GM12878 (cell line): ENCODE results near the gene EXPH5. TPM values are rescaled to one million over a fixed set of nuclear protein-coding genes. Genes with fewer than 3 reads are reported as not detected.
A peak's percentile ranks its signal among the peaks of the same experiment; 100 is the strongest.
"Not testable (repeated sequence)": the region's sequence is repeated elsewhere in the genome, so short reads cannot be mapped to it uniquely, and the experiment has no call there.

Experiments
- ATAC-seq: fragments of 200-7000 bp; cut with Tn5 transposase; 3 replicates; pipeline ENCODE4 v1.9.1; 2020; ENCODE audit warnings: mild to moderate bottlenecking, moderate library complexity
- BruUV-seq: library from RNA; stranded (reverse); fragments of 400-500 nt; replicated peaks from 2 replicates; lab custom pipeline; 2021; lab: Mats Ljungman, UMichigan
- CTCF ChIA-PET: fragments of 300-600 bp; sonication (Branson Sonifier 250); formaldehyde crosslinking; extraction: SDS; loops from one replicate; lab custom pipeline; 2021; ENCODE audit warnings: inconsistent platforms; lab: Yijun Ruan, JAX
- POLR2A ChIA-PET: fragments of 350-600 bp; formaldehyde crosslinking; extraction: SDS; loops from one replicate; lab custom pipeline; 2021; ENCODE audit warnings: inconsistent platforms; lab: Charles Lee
- RAD21 ChIA-PET: fragments of 300-600 bp; sonication (Branson Sonifier 250); formaldehyde crosslinking; loops from one replicate; lab custom pipeline; 2023; ENCODE audit warnings: antibody characterized with exemption; ENCODE audit not compliant: unreplicated experiment; lab: Charles Lee
- SMC1A ChIA-PET: fragments of 300-600 bp; sonication (Branson Sonifier 250); formaldehyde crosslinking; loops from one replicate; lab custom pipeline; 2023; ENCODE audit not compliant: unreplicated experiment, uncharacterized antibody; lab: Charles Lee
- DNase-seq: peaks from one replicate; pipeline ENCODE4 v3.0.0-alpha.2; 2011; ENCODE audit warnings: low read depth, low spot score
- FAIRE-seq: peaks from 3 replicates; lab custom pipeline; 2011; peaks lifted over from hg19 to GRCh38; lab: Jason Lieb, UNC
- H2AFZ ChIP-seq: 2 replicates; pipeline ENCODE4 v1.6.0; 2011; ENCODE audit warnings: low read depth, low read length, control low read depth; ENCODE audit not compliant: control insufficient read depth
- H3K27ac ChIP-seq: 2 replicates; pipeline ENCODE4 v1.5.1; 2011; ENCODE audit warnings: control low read depth; ENCODE audit not compliant: control insufficient read depth, insufficient read depth
- H3K27me3 ChIP-seq, 2 experiments: replicated peaks in 1 of 2; 2 replicates each; pipeline versions ENCODE4 v1.6.0 to v1.6.1; 2011; ENCODE audit warnings: low read length in 1 of 2; ENCODE audit not compliant: control insufficient read depth in 2 of 2, insufficient read depth in 2 of 2
- H3K36me3 ChIP-seq, 2 experiments: 2 replicates each; pipeline ENCODE4 v1.5.1; 2011; ENCODE audit warnings: low read length in 1 of 2; ENCODE audit not compliant: control insufficient read depth in 2 of 2, insufficient read depth in 2 of 2
- H3K4me1 ChIP-seq: 2 replicates; pipeline ENCODE4 v1.6.1; 2011; ENCODE audit warnings: mild to moderate bottlenecking, low read length, moderate library complexity, mixed read lengths; ENCODE audit not compliant: control insufficient read depth, insufficient read depth
- H3K4me2 ChIP-seq: 2 replicates; pipeline ENCODE4 v1.6.0; 2011; ENCODE audit warnings: control low read depth; ENCODE audit not compliant: control insufficient read depth, insufficient read depth
- H3K4me3 ChIP-seq: fragments of 200-600 bp; sonication (generic); 2 replicates; pipeline ENCODE4 v1.5.1; 2016
- H3K79me2 ChIP-seq: 2 replicates; pipeline ENCODE4 v1.6.0; 2011; ENCODE audit warnings: low read length; ENCODE audit not compliant: control insufficient read depth, insufficient read depth
- H3K9ac ChIP-seq: 2 replicates; pipeline ENCODE4 v1.8.0; 2011; ENCODE audit warnings: low read length, control low read depth, mixed read lengths; ENCODE audit not compliant: control insufficient read depth, insufficient read depth
- H3K9me3 ChIP-seq: replicated peaks from 3 replicates; pipeline ENCODE4 v1.5.1; 2011; ENCODE audit warnings: mild to moderate bottlenecking, low read length; ENCODE audit not compliant: control insufficient read depth, insufficient read depth
- H4K20me1 ChIP-seq: 2 replicates; pipeline ENCODE4 v1.6.0; 2011; ENCODE audit not compliant: control insufficient read depth, insufficient read depth
- ASH2L ChIP-seq: fragments of 300-600, 200-600 bp; sonication (generic); IDR thresholded peaks from 2 replicates; pipeline ENCODE4 v1.6.1; 2017; ENCODE audit warnings: low read depth, mild to moderate bottlenecking, borderline replicate concordance
- BCL11A ChIP-seq: IDR thresholded peaks from 2 replicates; pipeline ENCODE4 v1.6.1; 2011; ENCODE audit warnings: low read depth, low read length
- CTCF ChIP-seq, 3 experiments: IDR thresholded peaks in 2 of 3; conservative IDR thresholded peaks in 1 of 3; 2 replicates each; pipeline ENCODE4 v1.5.1; 2011; ENCODE audit warnings: low read depth in 3 of 3, low read length in 3 of 3, mild to moderate bottlenecking in 3 of 3, control low read depth in 2 of 3, moderate library complexity in 2 of 3, inconsistent platforms in 1 of 3, mixed read lengths in 1 of 3; ENCODE audit not compliant: control insufficient read depth in 2 of 3, insufficient read depth in 1 of 3; ENCODE audit errors: extremely low read depth in 1 of 3
- HDAC2 ChIP-seq: fragments of 200-600 bp; sonication (generic); IDR thresholded peaks from 2 replicates; pipeline ENCODE4 v1.6.1; 2017
- MTA3 ChIP-seq: IDR thresholded peaks from 2 replicates; pipeline ENCODE4 v1.6.1; 2012; ENCODE audit warnings: low read length, inconsistent platforms, borderline replicate concordance
- NKRF ChIP-seq: fragments of 450-650 bp; conservative IDR thresholded peaks from 2 replicates; pipeline ENCODE4 v1.6.1; 2017; ENCODE audit warnings: mild to moderate bottlenecking, moderate library complexity
- NRF1 ChIP-seq: conservative IDR thresholded peaks from 2 replicates; pipeline ENCODE4 v1.6.1; 2011; ENCODE audit warnings: mild to moderate bottlenecking, low read depth, low read length, improper control_type of control experiment
- PAX5 ChIP-seq: IDR thresholded peaks from 2 replicates; pipeline ENCODE4 v1.6.1; 2011; ENCODE audit warnings: low read depth, low read length, borderline replicate concordance
- SP1 ChIP-seq: IDR thresholded peaks from one replicate; pipeline ENCODE4 v1.6.1; 2011; ENCODE audit warnings: low read depth, low read length
- SPI1 ChIP-seq: IDR thresholded peaks from 2 replicates; pipeline ENCODE4 v1.6.1; 2011; ENCODE audit warnings: low read depth, mild to moderate bottlenecking, low read length, moderate library complexity, borderline replicate concordance; ENCODE audit not compliant: insufficient read depth
- STAT1 ChIP-seq: fragments of 450-650 bp; conservative IDR thresholded peaks from 2 replicates; pipeline ENCODE4 v1.6.1; 2014; ENCODE audit warnings: antibody characterized with exemption, mild to moderate bottlenecking
- ZBED1 ChIP-seq: IDR thresholded peaks from 2 replicates; pipeline ENCODE4 v1.6.1; 2016; ENCODE audit warnings: borderline replicate concordance
- WGBS: methylation state at CpG from one replicate; pipeline ENCODE4 v1.1.6; 2016; ENCODE audit warnings: low lambda C conversion rate; ENCODE audit not compliant: insufficient replicate concordance, insufficient coverage; ENCODE audit errors: missing lambda C conversion rate; 5-methylcytosine and 5-hydroxymethylcytosine counted together
- in situ Hi-C: fragments of 300-500 bp; cut with MboI; formaldehyde crosslinking; loops from 9 replicates; pipeline ENCODE4 v1.14.3; 2018; ENCODE audit warnings: mixed read lengths
- intact Hi-C: fragments of 100-400 bp; cut with micrococcal nuclease; formaldehyde crosslinking; loops from one replicate; pipeline ENCODE4 v1.14.2; 2022; ENCODE audit not compliant: unreplicated experiment
- polyA plus RNA-seq, 11 experiments: library from polyadenylated mRNA; depleted of rRNA in 4 of 11; unstranded in 6 of 11; stranded (reverse) in 5 of 11; fragments of >200 nt; fragmentation: Nextera tagmentation in 4 of 11; fragmentation: Illumina TruSeq in 1 of 11; extraction: Ambion mirVana in 4 of 11; extraction: Trizol in 1 of 11; gene quantifications; 1 replicate in 1 of 11; 2 replicates in 10 of 11; pipeline versions ENCODE4 v1.2.1 to v1.2.3, GENCODE V29; 2011 to 2016; ENCODE audit warnings: inconsistent platforms in 2 of 11, missing spikeins in 2 of 11, low read depth in 1 of 11
- total RNA-seq, 4 experiments: library from RNA; depleted of rRNA in 3 of 4; stranded (reverse); fragments of >200 nt in 3 of 4; fragmentation: Illumina TruSeq in 1 of 4; extraction: Trizol in 1 of 4; gene quantifications; 2 replicates each; pipeline versions ENCODE4 v1.2.1 to v1.2.3, GENCODE V29; 2013 to 2021

The EXPH5 gene
- total and polyA plus RNA-seq, 10 of the 15 experiments (the other 5 are each of a cell fraction or from before 2014, with no cell fraction given): 0.69 to 11.1 (median 4.3) TPM

GRCh38 chr11:108602818-108603217, 9.2 kb upstream of the EXPH5 start:
- ATAC-seq: peak; percentile 58
- DNase-seq, BruUV-seq, FAIRE-seq, H3K9ac ChIP-seq, H3K27me3 ChIP-seq, H3K9me3 ChIP-seq, RAD21 ChIA-PET, H4K20me1 ChIP-seq, intact Hi-C loops, H3K4me2 ChIP-seq, H3K4me1 ChIP-seq, H3K36me3 ChIP-seq, H3K4me3 ChIP-seq, H2AFZ ChIP-seq, in situ Hi-C loops, H3K79me2 ChIP-seq, H3K27ac ChIP-seq: not testable (repeated sequence)
- TF ChIP-seq CTCF (IDR thresholded peaks at IDR 0.05 in 2 of 3, conservative IDR thresholded peaks at IDR 0.05 in 1 of 3; ENCODE audit: control insufficient read depth in 2 of 3, extremely low read depth in 1 of 3, insufficient read depth in 1 of 3, low read depth in 3 of 3, low read length in 3 of 3): 0 out of 6 replicates have a peak, but pooled peaks of 2 of the 3 experiments have one; percentile 7 to 8
- ChIA-PET SMC1A (interaction anchor here (0.7 to 1.6 kb wide), 5 partner anchors 9 to 86 kb away, joined by 3 to 6 read pairs (median 3); partner anchors contain the start of gene EXPH5), CTCF (interaction anchor here (0.8 to 1.6 kb wide), 5 partner anchors 9 to 77 kb away, joined by 3 to 5 read pairs (median 3); no protein-coding TSS in a partner anchor), POLR2A (interaction anchor here (0.5 kb wide), 1 partner anchor 39 kb away, joined by 3 read pairs; no protein-coding TSS in a partner anchor)
- 23% methylated on average over 5 of the region's 5 CpGs for WGBS

- ATAC-seq: no peak
- no peak for FAIRE-seq
- TF ChIP-seq BCL11A (no peak), SP1 (no peak), NKRF (no peak), STAT1 (no peak), MTA3 (no peak), ZBED1 (no peak), SPI1 (no peak), ASH2L (no peak), HDAC2 (no peak), PAX5 (no peak), NRF1 (no peak)
Observed at GRCh38 chr11:108601150-108601549, 7.6 kb upstream of the EXPH5 start.

More at GRCh38 chr11:108601150-108601549, 7.6 kb upstream of the EXPH5 start:
- 89% methylated on average over 1 of the region's 1 CpG for WGBS
- Histone ChIP-seq H3K4me1 (no peaks in the 10 kb centered on the region), H4K20me1 (no peaks in the 10 kb centered on the region), H3K27me3 (no peaks in the 10 kb centered on the region), H2AFZ (no peak overlapping the region), H3K4me2 (no peak overlapping the region), H3K36me3 (no peaks in the 10 kb centered on the region), H3K27ac (no peak overlapping the region), H3K4me3 (no peak overlapping the region), H3K9ac (no peak overlapping the region), H3K9me3 (no peaks in the 10 kb centered on the region), H3K79me2 (no peaks in the 10 kb centered on the region)
- no TSS peak for BruUV-seq
- ChIA-PET RAD21 (interaction anchor here (0.9 kb wide), 1 partner anchor 13 kb away, joined by 3 read pairs; no protein-coding TSS in a partner anchor), SMC1A (interaction anchor here (1.3 kb wide), 2 partner anchors 12 kb away, joined by 3 to 5 read pairs; no protein-coding TSS in a partner anchor), POLR2A (interaction anchor here (1.3 kb wide), 1 partner anchor 13 kb away, joined by 3 read pairs; no protein-coding TSS in a partner anchor), CTCF (interaction anchor here (0.6 kb wide), 1 partner anchor 375 kb away, joined by 3 read pairs; no protein-coding TSS in a partner anchor)
- no peak for DNase-seq
- in situ Hi-C loops: no loop called here
- intact Hi-C loops: no loop called here
